ENCODE data around the gene SPATA17.

DNA sequence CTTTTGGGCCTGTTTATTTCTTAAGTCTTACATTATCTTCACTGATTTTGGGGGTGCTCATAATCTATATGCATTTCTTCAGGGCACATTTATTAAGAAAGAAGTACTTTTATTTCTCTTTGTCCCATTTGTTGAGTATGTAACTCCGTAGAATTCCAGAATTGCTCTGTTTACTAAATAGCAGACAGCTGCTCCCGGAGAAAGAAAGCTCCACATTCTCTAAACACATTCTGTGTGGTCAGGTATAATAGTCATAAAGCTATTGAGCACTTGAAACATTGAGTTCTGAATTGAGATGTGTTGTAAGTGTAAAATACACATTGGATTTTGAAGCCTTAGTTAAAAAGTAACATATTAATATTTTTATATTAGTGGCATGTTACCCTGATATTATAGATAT lies 206.5 kb downstream of the SPATA17 start:
- TF ChIP-seq, protein P1, sequence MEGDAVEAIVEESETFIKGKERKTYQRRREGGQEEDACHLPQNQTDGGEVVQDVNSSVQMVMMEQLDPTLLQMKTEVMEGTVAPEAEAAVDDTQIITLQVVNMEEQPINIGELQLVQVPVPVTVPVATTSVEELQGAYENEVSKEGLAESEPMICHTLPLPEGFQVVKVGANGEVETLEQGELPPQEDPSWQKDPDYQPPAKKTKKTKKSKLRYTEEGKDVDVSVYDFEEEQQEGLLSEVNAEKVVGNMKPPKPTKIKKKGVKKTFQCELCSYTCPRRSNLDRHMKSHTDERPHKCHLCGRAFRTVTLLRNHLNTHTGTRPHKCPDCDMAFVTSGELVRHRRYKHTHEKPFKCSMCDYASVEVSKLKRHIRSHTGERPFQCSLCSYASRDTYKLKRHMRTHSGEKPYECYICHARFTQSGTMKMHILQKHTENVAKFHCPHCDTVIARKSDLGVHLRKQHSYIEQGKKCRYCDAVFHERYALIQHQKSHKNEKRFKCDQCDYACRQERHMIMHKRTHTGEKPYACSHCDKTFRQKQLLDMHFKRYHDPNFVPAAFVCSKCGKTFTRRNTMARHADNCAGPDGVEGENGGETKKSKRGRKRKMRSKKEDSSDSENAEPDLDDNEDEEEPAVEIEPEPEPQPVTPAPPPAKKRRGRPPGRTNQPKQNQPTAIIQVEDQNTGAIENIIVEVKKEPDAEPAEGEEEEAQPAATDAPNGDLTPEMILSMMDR (IDR thresholded peaks at IDR 0.05): no peak
- no peak for TF ChIP-seq POLR2AphosphoS5 (IDR thresholded peaks at IDR 0.05)
- TF ChIP-seq POLR2A (IDR thresholded peaks at IDR 0.05; ENCODE audit: low read depth): no peak
- TF ChIP-seq EP300 (IDR thresholded peaks at IDR 0.05): no peak
